ENCODE results near the gene C6orf15.

GRCh38 chr6:31065556-31065955, 46.8 kb downstream of the C6orf15 start:
- TF ChIP-seq POLR2A (IDR thresholded peaks at IDR 0.05; ENCODE audit: low read length), result no peak
- no peak for TF ChIP-seq GATA1 (IDR thresholded peaks at IDR 0.05; ENCODE audit: low read depth, low read length)
